ENCODE measurements around the gene TEFM. TPM values are rescaled to one million over a fixed set of nuclear protein-coding genes. Genes with fewer than 3 reads are reported as not detected.

The TEFM gene
- total RNA-seq, 1 experiment from 2014 or later = 11.7 TPM

DNA sequence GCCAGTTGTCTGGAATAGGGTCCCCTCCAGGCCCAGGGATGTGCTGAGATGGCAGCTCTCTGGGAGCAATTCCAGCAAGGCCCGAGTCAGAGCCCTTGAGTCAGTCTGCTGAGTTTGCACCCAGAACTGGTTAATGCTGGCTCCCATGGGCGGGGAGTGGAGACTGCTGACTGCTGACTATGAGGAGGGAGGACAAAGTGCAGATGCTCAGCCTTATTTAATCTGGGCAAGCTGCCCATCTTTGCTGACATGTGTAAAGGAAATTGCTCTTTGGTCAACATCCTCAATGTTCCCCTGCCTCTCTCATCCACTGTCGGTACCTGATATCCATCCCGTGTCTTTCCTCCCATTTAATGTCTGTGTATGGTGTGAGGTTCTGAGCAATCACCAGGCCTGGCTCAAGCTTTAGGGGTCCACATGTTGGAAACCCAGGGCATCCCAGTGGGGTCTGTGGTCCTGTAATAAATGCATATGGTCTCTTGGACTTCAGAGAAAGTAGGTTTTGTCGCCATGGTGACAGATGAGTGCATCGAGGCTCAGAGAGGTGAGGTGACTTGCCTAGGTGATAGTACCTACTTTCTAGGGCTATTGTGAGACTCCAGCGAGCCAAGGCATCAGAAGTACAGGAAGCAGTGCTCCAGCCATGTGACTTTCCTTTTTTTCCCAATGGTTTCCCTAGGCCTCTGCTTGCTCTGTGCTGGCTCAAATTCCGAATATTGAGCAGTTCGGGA is 44.8 kb upstream of the TEFM start:
- Histone ChIP-seq H2AFZ (ENCODE audit: low read length) (no peak overlapping the region), H3K56ac (ENCODE audit: insufficient read length, low read depth, low read length) (no peak overlapping the region), H4K91ac (ENCODE audit: insufficient read length, low read depth, low read length) (no peak overlapping the region), H4K20me1 (ENCODE audit: control insufficient read depth, insufficient read depth, insufficient read length) (no peaks in the 10 kb centered on the region), H3K4me1 (ENCODE audit: insufficient read depth, low read length) (no peaks in the 10 kb centered on the region), H3K27ac (ENCODE audit: insufficient read length, low read depth, low read length) (no peak overlapping the region), H4K8ac (replicated peaks; ENCODE audit: insufficient read length, low read depth, low read length) (no peak overlapping the region), H2BK12ac (ENCODE audit: insufficient read length, low read depth, low read length) (no peak overlapping the region), H4K5ac (ENCODE audit: insufficient read length, low read depth, low read length) (no peak overlapping the region), H3K9ac (ENCODE audit: extremely low read depth, insufficient read length, low read length) (no peak overlapping the region), H3K79me1 (ENCODE audit: insufficient read depth, low read depth, low read length, poor library complexity, severe bottlenecking) (no peaks in the 10 kb centered on the region), H3K18ac (ENCODE audit: insufficient read length, low read depth, low read length) (no peak overlapping the region), H3K4ac (ENCODE audit: low read depth, low read length) (no peak overlapping the region), H3K23me2 (ENCODE audit: insufficient read length, low read depth, low read length, poor library complexity, severe bottlenecking) (no peaks in the 10 kb centered on the region), H3K4me2 (ENCODE audit: insufficient read depth, insufficient read length, low read length) (no peak overlapping the region), H3K27me3 (ENCODE audit: insufficient read depth, low read length) (no peaks in the 10 kb centered on the region), H2BK15ac (ENCODE audit: low read depth, low read length) (no peak overlapping the region), H2BK20ac (ENCODE audit: low read depth, low read length, poor library complexity, severe bottlenecking) (no peak overlapping the region), H3K79me2 (ENCODE audit: insufficient read depth, low read length) (no peaks in the 10 kb centered on the region), H2BK120ac (ENCODE audit: low read depth, low read length, poor library complexity, severe bottlenecking) (no peak overlapping the region), H3K23ac (ENCODE audit: insufficient read length, low read depth, low read length) (no peak overlapping the region), H2AK5ac (ENCODE audit: insufficient read length, low read length) (no peak overlapping the region), H2BK5ac (ENCODE audit: insufficient read length, low read length) (no peak overlapping the region), H3K9me3 (ENCODE audit: control insufficient read depth, low read depth, low read length) (no peaks in the 10 kb centered on the region), H3K14ac (ENCODE audit: insufficient read depth, low read length) (no peak overlapping the region), H3T11ph (ENCODE audit: low read length) (no peak overlapping the region)
- TF ChIP-seq, protein P1, sequence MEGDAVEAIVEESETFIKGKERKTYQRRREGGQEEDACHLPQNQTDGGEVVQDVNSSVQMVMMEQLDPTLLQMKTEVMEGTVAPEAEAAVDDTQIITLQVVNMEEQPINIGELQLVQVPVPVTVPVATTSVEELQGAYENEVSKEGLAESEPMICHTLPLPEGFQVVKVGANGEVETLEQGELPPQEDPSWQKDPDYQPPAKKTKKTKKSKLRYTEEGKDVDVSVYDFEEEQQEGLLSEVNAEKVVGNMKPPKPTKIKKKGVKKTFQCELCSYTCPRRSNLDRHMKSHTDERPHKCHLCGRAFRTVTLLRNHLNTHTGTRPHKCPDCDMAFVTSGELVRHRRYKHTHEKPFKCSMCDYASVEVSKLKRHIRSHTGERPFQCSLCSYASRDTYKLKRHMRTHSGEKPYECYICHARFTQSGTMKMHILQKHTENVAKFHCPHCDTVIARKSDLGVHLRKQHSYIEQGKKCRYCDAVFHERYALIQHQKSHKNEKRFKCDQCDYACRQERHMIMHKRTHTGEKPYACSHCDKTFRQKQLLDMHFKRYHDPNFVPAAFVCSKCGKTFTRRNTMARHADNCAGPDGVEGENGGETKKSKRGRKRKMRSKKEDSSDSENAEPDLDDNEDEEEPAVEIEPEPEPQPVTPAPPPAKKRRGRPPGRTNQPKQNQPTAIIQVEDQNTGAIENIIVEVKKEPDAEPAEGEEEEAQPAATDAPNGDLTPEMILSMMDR (conservative IDR thresholded peaks at IDR 0.05) = no peak
- peak overlapping the region in 1 of 3 experiments; percentile 86; a peak in 1 of 7 replicates for H3K27ac Mint-ChIP-seq
- H3K9me3 Mint-ChIP-seq = no peaks in the 10 kb centered on the region
- H3K27me3 Mint-ChIP-seq (ENCODE audit: low read depth) = no peaks in the 10 kb centered on the region; the same call in 1 of the 2 replicates
- H3K36me3 Mint-ChIP-seq (ENCODE audit: insufficient read depth in 1 of 3, low read depth in 3 of 3) = no peaks in the 10 kb centered on the region
- no peaks in the 10 kb centered on the region for H3K4me1 Mint-ChIP-seq
- WGBS (ENCODE audit: extremely low coverage, insufficient read length, low lambda C conversion rate) = no CpG with 5 or more reads among the region's 9 CpGs
- no peak overlapping the region for H3K4me3 Mint-ChIP-seq
- DNase-seq = no peak

All from H9 (cell line).